HUES48 (cell line): Measurements from ENCODE around the gene FSTL4.

Experiments used
- H3K27ac ChIP-seq: one replicate; pipeline ENCODE4 v1.7.0; 2013; ENCODE audit warnings: low read depth, low read length, inconsistent platforms
- H3K27me3 ChIP-seq: 2 replicates; pipeline ENCODE4 v1.6.1; 2013; ENCODE audit warnings: mild to moderate bottlenecking, low read length; ENCODE audit not compliant: control insufficient read depth, insufficient read depth
- H3K36me3 ChIP-seq: 2 replicates; pipeline ENCODE4 v1.6.1; 2013; ENCODE audit warnings: low read length; ENCODE audit not compliant: control insufficient read depth, insufficient read depth
- H3K4me1 ChIP-seq: 2 replicates; pipeline ENCODE4 v1.6.1; 2013; ENCODE audit warnings: mild to moderate bottlenecking, low read length; ENCODE audit not compliant: control insufficient read depth, insufficient read depth
- H3K4me3 ChIP-seq: 2 replicates; pipeline ENCODE4 v1.5.1; 2013; ENCODE audit warnings: mild to moderate bottlenecking, low read depth, low read length
- H3K9ac ChIP-seq: 2 replicates; pipeline ENCODE4 v1.6.1; 2013; ENCODE audit warnings: mild to moderate bottlenecking, low read depth, low read length, moderate library complexity
- H3K9me3 ChIP-seq: 2 replicates; pipeline ENCODE4 v1.6.1; 2013; ENCODE audit warnings: low read length; ENCODE audit not compliant: control insufficient read depth, insufficient read depth

Gene FSTL4

GRCh38 chr5:133497608-133498348, 114.6 kb downstream of the FSTL4 start:
- no peak overlapping the region for H3K4me3 ChIP-seq
- H3K27me3 ChIP-seq = no peaks in the 10 kb centered on the region
- no peaks in the 10 kb centered on the region for H3K36me3 ChIP-seq
- no peaks in the 10 kb centered on the region for H3K4me1 ChIP-seq
- H3K27ac ChIP-seq = no peak overlapping the region
- no peak overlapping the region for H3K9ac ChIP-seq
- no peaks in the 10 kb centered on the region for H3K9me3 ChIP-seq

GRCh38 chr5:133496631-133497030, 115.7 kb downstream of the FSTL4 start:
- Histone ChIP-seq H3K9ac (no peak overlapping the region), H3K4me1 (no peaks in the 10 kb centered on the region), H3K9me3 (no peaks in the 10 kb centered on the region), H3K27ac (no peak overlapping the region), H3K36me3 (no peaks in the 10 kb centered on the region), H3K4me3 (no peak overlapping the region), H3K27me3 (no peaks in the 10 kb centered on the region)

- no peak overlapping the region for H3K4me3 ChIP-seq
- H3K36me3 ChIP-seq = no peaks in the 10 kb centered on the region
- H3K9me3 ChIP-seq = peaks cover 3% of the 10 kb centered on the region; the same call in 1 of the 2 replicates
- no peak overlapping the region for H3K27ac ChIP-seq
- no peak overlapping the region for H3K9ac ChIP-seq
- H3K4me1 ChIP-seq = no peaks in the 10 kb centered on the region
- H3K27me3 ChIP-seq = no peaks in the 10 kb centered on the region
Measured at GRCh38 chr5:133494923-133495246, 117.5 kb downstream of the FSTL4 start.

- H3K9ac ChIP-seq = no peak overlapping the region
- no peaks in the 10 kb centered on the region for H3K27me3 ChIP-seq
- no peak overlapping the region for H3K4me3 ChIP-seq
- H3K4me1 ChIP-seq = no peaks in the 10 kb centered on the region
- H3K9me3 ChIP-seq = peaks cover 5% of the 10 kb centered on the region; the same call in 1 of the 2 replicates
- no peak overlapping the region for H3K27ac ChIP-seq
- no peaks in the 10 kb centered on the region for H3K36me3 ChIP-seq
Measured at GRCh38 chr5:133494232-133494922, 118.0 kb downstream of the FSTL4 start.

- Histone ChIP-seq H3K9ac (no peak overlapping the region), H3K27ac (no peak overlapping the region), H3K4me3 (no peak overlapping the region), H3K4me1 (peaks cover 10% of the 10 kb centered on the region), H3K9me3 (peaks cover 5% of the 10 kb centered on the region; the same call in 1 of the 2 replicates), H3K27me3 (no peaks in the 10 kb centered on the region), H3K36me3 (no peaks in the 10 kb centered on the region)
Measured at GRCh38 chr5:133489632-133490031, 122.7 kb downstream of the FSTL4 start.

- no peak overlapping the region for H3K4me3 ChIP-seq
- peaks cover 5% of the 10 kb centered on the region; the same call in 1 of the 2 replicates for H3K9me3 ChIP-seq
- H3K36me3 ChIP-seq = no peaks in the 10 kb centered on the region
- H3K4me1 ChIP-seq = peaks cover 10% of the 10 kb centered on the region
- H3K27ac ChIP-seq = no peak overlapping the region
- H3K27me3 ChIP-seq = no peaks in the 10 kb centered on the region
- no peak overlapping the region for H3K9ac ChIP-seq
Measured at GRCh38 chr5:133487093-133487492, 125.2 kb downstream of the FSTL4 start.

GRCh38 chr5:133485468-133485867, 126.9 kb downstream of the FSTL4 start:
- no peaks in the 10 kb centered on the region for H3K27me3 ChIP-seq
- no peak overlapping the region for H3K4me3 ChIP-seq
- no peak overlapping the region for H3K9ac ChIP-seq
- no peaks in the 10 kb centered on the region for H3K36me3 ChIP-seq
- H3K9me3 ChIP-seq = peaks cover 2% of the 10 kb centered on the region; the same call in 1 of the 2 replicates
- no peak overlapping the region for H3K27ac ChIP-seq
- H3K4me1 ChIP-seq = peaks cover 10% of the 10 kb centered on the region

- H3K4me1 ChIP-seq = peaks cover 10% of the 10 kb centered on the region
- no peak overlapping the region for H3K9ac ChIP-seq
- no peaks in the 10 kb centered on the region for H3K36me3 ChIP-seq
- no peak overlapping the region for H3K27ac ChIP-seq
- no peaks in the 10 kb centered on the region for H3K9me3 ChIP-seq
- no peaks in the 10 kb centered on the region for H3K27me3 ChIP-seq
- H3K4me3 ChIP-seq = no peak overlapping the region
Measured at GRCh38 chr5:133483406-133484090, 128.8 kb downstream of the FSTL4 start.

- peaks cover 10% of the 10 kb centered on the region for H3K4me1 ChIP-seq
- H3K27me3 ChIP-seq = no peaks in the 10 kb centered on the region
- H3K9me3 ChIP-seq = no peaks in the 10 kb centered on the region
- H3K36me3 ChIP-seq = no peaks in the 10 kb centered on the region
- no peak overlapping the region for H3K4me3 ChIP-seq
- H3K9ac ChIP-seq = no peak overlapping the region
- no peak overlapping the region for H3K27ac ChIP-seq
Measured at GRCh38 chr5:133482028-133482427, 130.3 kb downstream of the FSTL4 start.

GRCh38 chr5:133480866-133481265, 131.5 kb downstream of the FSTL4 start:
- H3K36me3 ChIP-seq = no peaks in the 10 kb centered on the region
- no peak overlapping the region for H3K4me3 ChIP-seq
- H3K9ac ChIP-seq = no peak overlapping the region
- H3K9me3 ChIP-seq = no peaks in the 10 kb centered on the region
- no peaks in the 10 kb centered on the region for H3K27me3 ChIP-seq
- H3K4me1 ChIP-seq = peaks cover 9% of the 10 kb centered on the region
- H3K27ac ChIP-seq = no peak overlapping the region

GRCh38 chr5:133480366-133480765, 132.0 kb downstream of the FSTL4 start:
- Histone ChIP-seq H3K4me3 (no peak overlapping the region), H3K27me3 (no peaks in the 10 kb centered on the region), H3K9ac (no peak overlapping the region), H3K27ac (no peak overlapping the region), H3K9me3 (no peaks in the 10 kb centered on the region), H3K4me1 (peaks cover 4% of the 10 kb centered on the region), H3K36me3 (no peaks in the 10 kb centered on the region)
